Vagina (tissue), 2 donors: Measurements from ENCODE around the gene CALD1. TPM values are rescaled to one million over a fixed set of nuclear protein-coding genes. Genes with fewer than 3 reads are reported as not detected.

Source experiments
- DNase-seq, 2 donors: peaks; one replicate each; pipeline ENCODE4 v3.0.0-alpha.2; 2017; ENCODE audit errors: extremely low spot score in 2 of 2
- H3K27ac ChIP-seq: fragments of 200-600 bp; sonication (generic); one replicate; pipeline ENCODE4 v1.5.1; 2019
- H3K27me3 ChIP-seq: fragments of 200-600 bp; sonication (generic); one replicate; pipeline ENCODE4 v1.5.1; 2019
- H3K36me3 ChIP-seq, 2 donors: fragments of 200-600 bp; sonication (generic); one replicate each; pipeline ENCODE4 v1.5.1; 2017 to 2019
- H3K4me1 ChIP-seq: fragments of 200-600 bp; sonication (generic); one replicate; pipeline ENCODE4 v1.5.1; 2019
- H3K4me3 ChIP-seq, 2 donors: fragments of 200-600 bp; sonication (generic); 1 replicate in 1 of 2; 2 replicates in 1 of 2; pipeline ENCODE4 v1.5.1; 2016 to 2019
- H3K9me3 ChIP-seq: fragments of 200-600 bp; sonication (generic); one replicate; pipeline ENCODE4 v1.5.1; 2019
- POLR2A ChIP-seq, 2 donors: fragments of 450-650 bp; IDR thresholded peaks; one replicate each; pipeline ENCODE4 v1.6.1; 2017; ENCODE audit warnings: antibody characterized with exemption in 2 of 2, mild to moderate bottlenecking in 2 of 2, moderate library complexity in 2 of 2
- POLR2AphosphoS5 ChIP-seq, 2 donors: sonication (generic); formaldehyde crosslinking; IDR thresholded peaks; one replicate each; pipeline ENCODE4 v1.9.0; 2017; ENCODE audit warnings: antibody characterized with exemption in 2 of 2, mild to moderate bottlenecking in 2 of 2, low read depth in 1 of 2; ENCODE audit not compliant: insufficient read depth in 1 of 2
- intact Hi-C: fragments of 100-400 bp; cut with DNase I; formaldehyde crosslinking; loops from one replicate; pipeline ENCODE4 v1.15.1; 2023
- total RNA-seq: library from RNA; depleted of rRNA; stranded (reverse); fragments of >200 nt; gene quantifications from one replicate; pipeline ENCODE4 v1.2.3, GENCODE V29; 2016
- TF ChIP-seq, protein P1 (sequence below), 3 experiments: fragments of 450-650 bp in 2 of 3; fragments of 200-600 bp in 1 of 3; sonication (generic) in 1 of 3; IDR thresholded peaks; one replicate each; pipeline ENCODE4 v1.5.1; 2017 to 2019; ENCODE audit warnings: antibody characterized with exemption in 3 of 3, mild to moderate bottlenecking in 2 of 3, moderate library complexity in 2 of 3

The CALD1 gene
- total RNA-seq, 1 donor from 2014 or later: 343 TPM

DNA sequence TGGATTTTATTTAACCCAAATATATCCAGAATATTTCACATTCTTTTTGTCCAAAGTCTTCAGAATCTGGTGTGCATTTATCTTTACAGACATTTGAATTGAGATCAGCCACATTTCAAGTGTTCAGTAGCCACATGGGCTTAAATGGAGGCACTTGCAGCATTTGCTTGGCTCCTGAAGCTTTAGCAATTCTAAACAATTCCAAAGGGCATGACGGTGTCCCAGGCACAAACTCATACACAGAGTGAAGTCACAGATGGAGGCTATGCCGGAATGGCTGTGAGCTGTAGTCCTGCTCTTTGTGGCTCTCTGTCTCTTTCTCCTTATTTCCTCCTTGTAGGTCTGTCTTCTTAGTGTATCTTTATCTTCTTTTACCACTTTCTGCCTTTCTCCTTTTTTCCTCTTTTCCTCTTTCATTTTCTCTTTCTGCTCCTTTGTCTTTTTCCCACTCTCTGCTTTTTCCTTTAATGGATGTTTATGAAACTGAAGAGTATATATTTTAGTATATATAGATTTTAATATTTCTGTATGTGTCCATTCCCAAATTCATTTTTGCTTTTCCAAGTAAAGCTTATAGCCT, 214.5 kb downstream of the CALD1 start:
- Histone ChIP-seq H3K27ac (no peak overlapping the region), H3K27me3 (no peaks in the 10 kb centered on the region), H3K4me1 (peaks cover 25% of the 10 kb centered on the region), H3K9me3 (no peaks in the 10 kb centered on the region), H3K36me3 (peaks cover 0 to 8% of the 10 kb centered on the region in 2 donors), H3K4me3 (no peak overlapping the region)
- intact Hi-C loops: no loop called here
- TF ChIP-seq, protein P1, sequence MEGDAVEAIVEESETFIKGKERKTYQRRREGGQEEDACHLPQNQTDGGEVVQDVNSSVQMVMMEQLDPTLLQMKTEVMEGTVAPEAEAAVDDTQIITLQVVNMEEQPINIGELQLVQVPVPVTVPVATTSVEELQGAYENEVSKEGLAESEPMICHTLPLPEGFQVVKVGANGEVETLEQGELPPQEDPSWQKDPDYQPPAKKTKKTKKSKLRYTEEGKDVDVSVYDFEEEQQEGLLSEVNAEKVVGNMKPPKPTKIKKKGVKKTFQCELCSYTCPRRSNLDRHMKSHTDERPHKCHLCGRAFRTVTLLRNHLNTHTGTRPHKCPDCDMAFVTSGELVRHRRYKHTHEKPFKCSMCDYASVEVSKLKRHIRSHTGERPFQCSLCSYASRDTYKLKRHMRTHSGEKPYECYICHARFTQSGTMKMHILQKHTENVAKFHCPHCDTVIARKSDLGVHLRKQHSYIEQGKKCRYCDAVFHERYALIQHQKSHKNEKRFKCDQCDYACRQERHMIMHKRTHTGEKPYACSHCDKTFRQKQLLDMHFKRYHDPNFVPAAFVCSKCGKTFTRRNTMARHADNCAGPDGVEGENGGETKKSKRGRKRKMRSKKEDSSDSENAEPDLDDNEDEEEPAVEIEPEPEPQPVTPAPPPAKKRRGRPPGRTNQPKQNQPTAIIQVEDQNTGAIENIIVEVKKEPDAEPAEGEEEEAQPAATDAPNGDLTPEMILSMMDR (IDR thresholded peaks at IDR 0.05): no peak
- TF ChIP-seq POLR2AphosphoS5 (IDR thresholded peaks at IDR 0.05; ENCODE audit: insufficient read depth in 1 of 2, low read depth in 1 of 2) (no peak), POLR2A (IDR thresholded peaks at IDR 0.05) (no peak)
- no peak for DNase-seq

DNA sequence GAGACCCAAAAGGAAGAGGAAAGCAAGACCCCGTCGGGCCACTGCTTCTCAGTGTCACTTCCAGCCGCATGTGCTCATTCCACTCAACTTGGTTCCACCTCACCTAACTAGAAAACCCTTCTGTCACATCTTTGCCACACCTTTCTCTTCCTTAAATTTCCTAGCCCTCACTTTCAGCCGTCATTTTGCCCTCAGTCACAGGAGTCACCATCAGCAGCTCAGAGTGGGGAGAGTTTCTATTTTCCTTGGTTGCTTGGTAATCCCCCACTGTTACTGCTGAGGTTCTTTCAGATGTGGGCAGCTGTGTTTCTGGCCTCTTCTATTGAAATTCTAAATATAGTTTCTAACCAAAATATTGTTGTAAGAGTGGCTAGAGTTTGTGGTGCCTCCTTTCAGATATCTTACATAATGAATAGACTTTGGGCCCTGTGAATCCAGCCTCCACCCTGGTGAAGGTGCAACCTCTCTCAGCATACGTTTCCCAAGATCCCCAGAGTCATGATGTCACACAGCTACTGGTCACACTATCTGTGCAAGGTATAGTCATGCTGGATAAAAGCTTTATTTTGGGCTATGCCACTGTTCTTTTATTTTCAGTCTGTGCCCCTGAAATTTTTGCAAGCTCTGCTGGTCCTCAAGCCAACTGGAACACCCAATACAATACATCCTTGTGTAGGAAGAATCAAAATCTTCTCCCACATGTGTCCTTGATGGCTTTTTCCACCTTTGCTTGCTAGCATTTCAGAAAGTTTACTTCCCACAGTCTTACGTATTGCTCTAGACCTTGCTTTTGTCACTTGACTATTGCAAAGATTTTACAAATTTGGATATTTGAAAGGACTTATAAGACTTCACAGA, 216.0 kb downstream of the CALD1 start:
- H3K27ac ChIP-seq: no peak overlapping the region

DNA sequence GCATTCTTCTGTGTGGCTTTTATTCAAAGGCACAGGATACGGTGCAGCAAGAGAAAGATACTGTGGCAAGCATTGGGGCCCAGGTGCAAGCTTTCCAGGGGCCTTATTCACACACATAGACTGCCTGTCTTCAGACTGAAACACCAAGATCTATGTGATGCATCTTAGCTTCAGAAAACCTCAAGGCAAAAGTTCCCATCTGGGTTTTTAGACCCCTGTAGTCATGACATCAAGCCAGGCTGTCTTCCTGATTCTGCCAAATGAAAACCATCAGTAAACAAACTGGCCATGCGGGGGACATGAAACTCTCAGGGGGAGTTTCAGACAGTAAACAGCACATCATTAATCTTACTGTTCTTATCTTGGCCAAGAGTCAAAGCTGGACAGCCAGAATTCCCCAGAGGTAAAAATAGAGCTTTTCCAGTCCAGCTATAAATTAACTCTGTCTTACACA, 216.7 kb downstream of the CALD1 start:
- TF ChIP-seq POLR2AphosphoS5 (IDR thresholded peaks at IDR 0.05; ENCODE audit: insufficient read depth in 1 of 2, low read depth in 1 of 2) (no peak), POLR2A (IDR thresholded peaks at IDR 0.05) (no peak)
- TF ChIP-seq, protein P1 (IDR thresholded peaks at IDR 0.05): no peak
- intact Hi-C loops: no loop called here
- Histone ChIP-seq H3K4me3 (no peak overlapping the region), H3K27me3 (no peaks in the 10 kb centered on the region), H3K9me3 (no peaks in the 10 kb centered on the region), H3K36me3 (peaks cover 0 to 8% of the 10 kb centered on the region in 2 donors), H3K27ac (no peak overlapping the region), H3K4me1 (peaks cover 25% of the 10 kb centered on the region)
- no peak for DNase-seq

More for the DNA sequence above, 216.0 kb downstream of the CALD1 start:
- DNase-seq: no peak
- intact Hi-C loops: no loop called here
- no peaks in the 10 kb centered on the region for H3K9me3 ChIP-seq
- peaks cover 25% of the 10 kb centered on the region for H3K4me1 ChIP-seq
- peaks cover 0 to 8% of the 10 kb centered on the region in 2 donors for H3K36me3 ChIP-seq
- H3K4me3 ChIP-seq: no peak overlapping the region
- no peak for TF ChIP-seq POLR2A (IDR thresholded peaks at IDR 0.05)
- TF ChIP-seq, protein P1 (IDR thresholded peaks at IDR 0.05): no peak
- TF ChIP-seq POLR2AphosphoS5 (IDR thresholded peaks at IDR 0.05; ENCODE audit: insufficient read depth in 1 of 2, low read depth in 1 of 2): no peak
- H3K27me3 ChIP-seq: no peaks in the 10 kb centered on the region

DNA sequence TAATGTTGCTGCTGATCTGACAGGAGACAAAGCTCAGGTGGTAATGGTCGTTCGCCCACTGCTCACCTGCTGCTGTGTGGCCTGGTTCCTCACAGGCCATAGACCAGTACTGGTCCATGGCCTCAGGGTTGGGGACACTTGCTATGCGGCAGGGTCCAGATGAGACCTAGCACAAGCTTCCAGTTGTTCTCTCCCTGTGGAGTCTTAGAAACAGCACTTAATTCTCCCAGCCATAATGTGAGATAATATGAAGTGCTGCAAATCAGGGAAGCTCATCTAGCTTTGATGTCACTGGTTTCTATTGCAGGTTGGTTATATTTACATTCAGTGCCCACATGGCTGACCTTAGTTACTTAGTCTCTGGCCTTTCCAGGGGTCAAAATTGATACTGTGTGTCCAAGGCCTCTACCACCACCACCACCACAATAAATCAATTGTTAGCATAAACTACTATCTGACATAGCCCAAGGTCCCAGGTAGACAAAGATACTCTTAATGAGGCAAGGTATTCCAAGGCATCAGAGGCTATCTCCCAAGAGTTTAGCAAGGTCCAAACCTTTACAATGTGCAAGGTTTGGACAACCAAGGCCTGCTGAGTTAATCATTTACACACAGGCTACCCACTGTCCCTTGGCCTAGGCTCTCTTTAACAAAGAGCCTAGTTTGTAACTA, 217.9 kb downstream of the CALD1 start:
- Histone ChIP-seq H3K27me3 (no peaks in the 10 kb centered on the region), H3K36me3 (peaks cover 0 to 8% of the 10 kb centered on the region in 2 donors), H3K27ac (no peak overlapping the region), H3K9me3 (no peaks in the 10 kb centered on the region), H3K4me1 (peaks cover 17% of the 10 kb centered on the region), H3K4me3 (no peak overlapping the region)
- TF ChIP-seq, protein P1 (IDR thresholded peaks at IDR 0.05): no peak
- no peak for TF ChIP-seq POLR2A (IDR thresholded peaks at IDR 0.05)
- TF ChIP-seq POLR2AphosphoS5 (IDR thresholded peaks at IDR 0.05; ENCODE audit: insufficient read depth in 1 of 2, low read depth in 1 of 2): no peak
- DNase-seq: no peak
- intact Hi-C loops: no loop called here
